ENCODE results near the gene OSBPL2. TPM values are rescaled to one million over a fixed set of nuclear protein-coding genes. Genes with fewer than 3 reads are reported as not detected.

Gene OSBPL2
- total and polyA plus RNA-seq, 4 donors = 9.9 to 19.7 (median 12.3) TPM

GRCh38 chr20:62332421-62332820 lies 94.1 kb downstream of the OSBPL2 start:
- TF ChIP-seq SP1 (IDR thresholded peaks at IDR 0.05) = no peak
- no peak for TF ChIP-seq YY1 (IDR thresholded peaks at IDR 0.05)
- TF ChIP-seq HNF4G (IDR thresholded peaks at IDR 0.05) = no peak
- no peak for TF ChIP-seq CTCF (IDR thresholded peaks at IDR 0.05; ENCODE audit: low read depth, low read length, missing input control)
- no peak for TF ChIP-seq GABPA (IDR thresholded peaks at IDR 0.05 in 1 of 2, conservative IDR thresholded peaks at IDR 0.05 in 1 of 2)
- WGBS = 89% methylated on average over 16 of the region's 16 CpGs
- Histone ChIP-seq H3K9me3 (ENCODE audit: control insufficient read depth in 4 of 4, low read length in 3 of 4) (no peaks in the 10 kb centered on the region), H3K4me3 (ENCODE audit: low read depth in 1 of 3, low read length in 3 of 3) (no peak overlapping the region), H3K36me3 (ENCODE audit: control insufficient read depth in 4 of 4, insufficient read depth in 3 of 4, low read depth in 1 of 4, low read length in 3 of 4) (peaks cover 0 to 60% (median 18%) of the 10 kb centered on the region in 4 donors), H3K4me1 (ENCODE audit: control insufficient read depth in 4 of 4, insufficient read depth in 4 of 4, low read length in 3 of 4) (no peaks in the 10 kb centered on the region), H3K9ac (ENCODE audit: low read depth in 1 of 2, low read length in 2 of 2) (no peak overlapping the region), H3K27me3 (ENCODE audit: control insufficient read depth in 4 of 4, insufficient read depth in 4 of 4, low read length in 3 of 4) (no peaks in the 10 kb centered on the region), H3K27ac (ENCODE audit: low read depth in 1 of 2, low read length in 2 of 2) (no peak overlapping the region)
- DNase-seq (ENCODE audit: low spot score) = no peak

GRCh38 chr20:62332989-62333819 lies 94.9 kb downstream of the OSBPL2 start:
- Histone ChIP-seq H3K36me3 (ENCODE audit: control insufficient read depth in 4 of 4, insufficient read depth in 3 of 4, low read depth in 1 of 4, low read length in 3 of 4) (peaks cover 0 to 60% (median 19%) of the 10 kb centered on the region in 4 donors), H3K27ac (ENCODE audit: low read depth in 1 of 2, low read length in 2 of 2) (no peak overlapping the region), H3K9ac (ENCODE audit: low read depth in 1 of 2, low read length in 2 of 2) (no peak overlapping the region), H3K9me3 (ENCODE audit: control insufficient read depth in 4 of 4, low read length in 3 of 4) (no peaks in the 10 kb centered on the region), H3K4me3 (ENCODE audit: low read depth in 1 of 3, low read length in 3 of 3) (no peak overlapping the region), H3K27me3 (ENCODE audit: control insufficient read depth in 4 of 4, insufficient read depth in 4 of 4, low read length in 3 of 4) (no peaks in the 10 kb centered on the region), H3K4me1 (ENCODE audit: control insufficient read depth in 4 of 4, insufficient read depth in 4 of 4, low read length in 3 of 4) (no peaks in the 10 kb centered on the region)
- WGBS = 94% methylated on average over 34 of the region's 34 CpGs
- TF ChIP-seq ZBTB33 (IDR thresholded peaks at IDR 0.05) (no peak), FOXA1 (IDR thresholded peaks at IDR 0.05) (no peak), CTCF (IDR thresholded peaks at IDR 0.05; ENCODE audit: low read depth, low read length, missing input control) (no peak), HNF4A (conservative IDR thresholded peaks at IDR 0.05) (no peak), MAX (IDR thresholded peaks at IDR 0.05) (no peak), RAD21 (IDR thresholded peaks at IDR 0.05) (no peak), SP1 (IDR thresholded peaks at IDR 0.05) (no peak), REST (IDR thresholded peaks at IDR 0.05) (no peak), JUND (IDR thresholded peaks at IDR 0.05) (no peak), GABPA (IDR thresholded peaks at IDR 0.05 in 1 of 2, conservative IDR thresholded peaks at IDR 0.05 in 1 of 2) (no peak), EGR1 (IDR thresholded peaks at IDR 0.05; ENCODE audit: low read depth in 2 of 2) (no peak), HNF4G (IDR thresholded peaks at IDR 0.05) (no peak), TAF1 (conservative IDR thresholded peaks at IDR 0.05) (no peak), RXRA (IDR thresholded peaks at IDR 0.05) (no peak), ATF3 (IDR thresholded peaks at IDR 0.05) (no peak)
- DNase-seq (ENCODE audit: low spot score) = no peak

Measured in liver (tissue), 9 donors.